LHCN-M2 (cell line): ENCODE results near the gene PRKG1. TPM values are rescaled to one million over a fixed set of nuclear protein-coding genes. Genes with fewer than 3 reads are reported as not detected.
"Not testable (repeated sequence)": the region's sequence is repeated elsewhere in the genome, so short reads cannot be mapped to it uniquely, and the experiment has no call there.

Experiments
- DNase-seq: peaks from one replicate; pipeline ENCODE4 v3.0.0-alpha.2; 2012; ENCODE audit warnings: low read depth
- total RNA-seq: library from RNA; depleted of rRNA; stranded (reverse); fragments of >200 nt; gene quantifications from 2 replicates; pipeline ENCODE4 v1.2.3, GENCODE V29; 2014

PRKG1 gene
- total RNA-seq, 1 experiment from 2014 or later, result 6.4 TPM

- DNase-seq, result peak; percentile 43
These were observed 96.4 kb downstream of the PRKG1 start for GRCh38 chr10:51170518-51171245.

GRCh38 chr10:51171946-51172345, 97.7 kb downstream of the PRKG1 start:
- peak; percentile 65 for DNase-seq

GRCh38 chr10:51176976-51177695, 102.8 kb downstream of the PRKG1 start:
- peak; percentile 80 for DNase-seq

- no peak for DNase-seq
These were observed 104.3 kb downstream of the PRKG1 start for GRCh38 chr10:51178634-51179033.

GRCh38 chr10:51180141-51180540, 105.9 kb downstream of the PRKG1 start:
- no peak for DNase-seq

- no peak for DNase-seq
These were observed 109.5 kb downstream of the PRKG1 start for GRCh38 chr10:51183783-51184182.

- no peak for DNase-seq
These were observed 112.1 kb downstream of the PRKG1 start for GRCh38 chr10:51186361-51186760.

- peak; percentile 34 for DNase-seq
These were observed 113.7 kb downstream of the PRKG1 start for GRCh38 chr10:51188008-51188407.

GRCh38 chr10:51188866-51189265, 114.6 kb downstream of the PRKG1 start:
- DNase-seq, result no peak

GRCh38 chr10:51196508-51197175, 122.4 kb downstream of the PRKG1 start:
- no peak for DNase-seq

GRCh38 chr10:51198170-51198569, 123.9 kb downstream of the PRKG1 start:
- no peak for DNase-seq

- no peak for DNase-seq
These were observed 127.7 kb downstream of the PRKG1 start for GRCh38 chr10:51201947-51202346.

- no peak for DNase-seq
These were observed 129.1 kb downstream of the PRKG1 start for GRCh38 chr10:51203359-51203758.

- no peak for DNase-seq
These were observed 129.8 kb downstream of the PRKG1 start for GRCh38 chr10:51204066-51204465.

- no peak for DNase-seq
These were observed 130.4 kb downstream of the PRKG1 start for GRCh38 chr10:51204701-51205100.

GRCh38 chr10:51206500-51206899, 132.2 kb downstream of the PRKG1 start:
- no peak for DNase-seq

- not testable (repeated sequence) for DNase-seq
These were observed 138.7 kb downstream of the PRKG1 start for GRCh38 chr10:51212937-51213336.

GRCh38 chr10:51214207-51215196, 140.2 kb downstream of the PRKG1 start:
- DNase-seq, result peak; percentile 51

GRCh38 chr10:51215951-51216834, 141.9 kb downstream of the PRKG1 start:
- DNase-seq, result no peak

GRCh38 chr10:51217505-51217904, 143.2 kb downstream of the PRKG1 start:
- DNase-seq, result no peak
